GM21737 (cell line): ENCODE measurements around the gene UBAC2.
A peak's percentile ranks its signal among the peaks of the same experiment; 100 is the strongest.

Experiments used
- ATAC-seq: cut with Tn5 transposase; IDR thresholded peaks from one replicate; pipeline ENCODE4 v1.9.1; 2021; ENCODE audit warnings: mild to moderate bottlenecking, moderate library complexity; ENCODE audit not compliant: unreplicated experiment

Gene UBAC2

DNA sequence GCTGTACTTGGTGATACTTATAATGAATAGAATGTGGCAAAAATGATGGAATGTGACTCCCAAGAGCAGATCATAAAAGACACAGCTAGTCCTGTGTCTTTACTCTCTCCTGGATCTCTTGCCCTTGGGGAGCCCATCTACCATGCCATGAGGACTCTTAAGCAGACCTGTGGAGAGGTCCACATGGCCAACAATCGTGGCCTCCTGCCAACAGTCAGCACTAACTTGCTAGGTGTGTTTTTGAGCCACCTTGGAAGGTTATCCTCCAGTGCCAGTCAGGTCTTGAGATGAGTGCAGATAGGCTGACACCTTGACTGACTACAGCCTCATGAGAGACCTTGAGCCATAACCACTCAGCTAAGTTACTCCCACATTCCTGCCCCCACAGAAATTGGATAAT lies 128.8 kb downstream of the UBAC2 start:
- no peak for ATAC-seq

DNA sequence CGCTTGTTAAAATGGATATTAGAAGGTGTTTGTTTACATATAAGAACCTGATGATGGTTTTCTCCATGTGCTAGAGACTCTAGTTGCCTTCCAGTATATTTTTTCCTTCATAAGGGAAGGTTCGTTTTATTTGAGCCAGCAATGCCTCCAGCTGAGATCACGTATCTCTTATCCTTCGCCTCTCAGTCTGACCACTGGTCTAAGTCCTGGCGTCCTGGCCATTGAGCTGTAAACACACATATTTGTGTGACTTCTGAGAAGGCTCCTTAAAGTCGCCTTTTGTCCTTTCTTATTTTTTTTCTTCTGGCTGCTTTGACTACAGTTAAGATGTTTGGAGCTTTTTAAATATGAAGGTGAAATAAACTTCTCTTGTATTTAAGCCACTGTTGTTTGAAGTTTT lies 130.3 kb downstream of the UBAC2 start:
- no peak for ATAC-seq

DNA sequence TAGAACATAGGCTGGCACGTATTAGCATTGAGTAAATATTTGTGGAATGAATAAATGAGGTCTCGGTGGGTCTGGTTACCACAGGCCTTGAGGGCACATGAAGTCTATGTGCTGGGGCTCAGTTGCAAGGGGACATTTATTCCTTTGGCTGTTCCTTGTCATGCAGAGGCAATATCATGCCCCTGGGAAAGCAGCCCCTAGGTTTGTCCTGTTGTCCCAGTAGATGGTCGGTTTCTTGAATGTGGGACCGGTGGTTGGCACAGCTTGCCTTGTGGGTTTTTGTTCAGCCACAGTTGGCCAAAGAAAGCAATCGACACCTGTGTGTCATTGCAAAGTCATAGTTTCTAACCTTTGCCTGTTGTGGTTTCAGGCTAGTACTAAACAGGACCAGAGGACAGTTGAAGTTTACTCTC lies 131.2 kb downstream of the UBAC2 start:
- peak; percentile 66 for ATAC-seq

DNA sequence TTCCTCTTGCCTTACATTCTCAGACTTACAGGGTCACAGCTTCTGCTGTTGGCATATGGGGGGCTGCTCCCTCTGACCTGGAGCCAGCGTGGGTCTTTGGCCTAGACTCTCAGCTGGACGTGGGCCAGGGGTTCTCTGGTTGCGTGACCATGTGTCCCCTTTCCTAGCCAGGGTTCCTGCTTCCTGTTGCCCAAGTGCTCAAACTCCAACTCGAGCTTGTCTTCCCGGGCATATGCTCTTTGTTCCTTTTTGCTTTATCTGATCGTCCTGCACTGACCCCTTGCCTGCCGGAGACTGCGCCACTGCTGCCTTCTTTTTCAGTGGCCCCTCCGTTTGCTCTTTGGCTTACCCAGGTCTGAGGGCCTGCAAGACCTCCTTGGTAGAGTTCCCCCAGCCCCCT lies 131.8 kb downstream of the UBAC2 start:
- ATAC-seq = no peak

DNA sequence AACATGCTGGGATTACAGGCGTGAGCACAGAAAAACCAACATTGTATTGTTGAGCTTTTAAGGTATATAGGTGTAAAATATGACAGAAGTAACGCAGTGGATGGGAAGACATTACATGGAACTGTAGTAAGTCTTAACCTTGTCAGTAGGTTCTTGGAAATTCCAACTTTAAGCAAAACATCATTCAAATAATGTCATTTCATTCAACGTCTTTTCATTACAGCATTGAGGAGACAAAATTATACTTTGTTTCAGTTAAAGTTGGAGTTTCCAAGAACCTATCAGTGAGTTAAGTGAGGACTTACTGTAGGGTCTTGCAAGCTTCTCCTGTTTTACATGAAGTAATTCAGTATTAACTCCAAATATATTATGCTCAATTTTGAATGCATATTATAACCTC lies 133.6 kb downstream of the UBAC2 start:
- no peak for ATAC-seq

DNA sequence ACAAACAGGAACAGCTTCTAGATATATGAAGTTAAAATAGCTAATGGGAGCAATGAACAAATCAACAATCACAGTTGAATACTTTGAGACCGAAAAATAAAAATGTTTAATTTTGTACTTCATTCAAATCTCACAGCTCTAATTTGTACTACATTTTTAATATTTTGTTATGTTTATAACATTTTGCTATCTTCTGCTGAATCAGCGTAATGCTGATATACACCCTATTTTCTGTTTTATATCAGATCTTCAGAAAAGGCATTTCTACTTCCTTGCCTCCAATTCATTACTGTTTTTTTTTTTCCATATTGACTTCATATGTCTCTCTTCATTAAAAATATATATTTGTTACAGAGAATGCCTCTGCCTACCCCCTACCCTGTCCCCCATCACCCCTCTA lies 134.4 kb downstream of the UBAC2 start:
- ATAC-seq = no peak

DNA sequence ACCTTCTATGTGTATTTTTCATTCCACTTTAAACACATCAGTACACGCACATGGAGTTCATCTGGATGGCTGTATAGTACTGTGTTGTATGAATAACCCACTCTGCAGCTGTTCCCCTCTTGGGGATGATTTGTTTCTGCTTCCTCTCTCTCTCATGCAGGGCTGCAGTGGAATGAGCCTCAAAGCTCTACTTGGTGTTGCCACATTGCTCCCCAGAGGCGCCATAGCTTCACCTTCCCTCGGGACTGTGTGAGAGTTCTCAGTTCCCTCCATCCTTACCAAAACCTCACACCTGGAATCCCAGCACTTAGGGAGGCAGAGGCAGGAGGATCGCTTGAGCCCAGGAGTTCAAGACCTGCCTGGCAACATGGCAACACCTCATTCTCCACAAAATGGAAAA lies 134.9 kb downstream of the UBAC2 start:
- ATAC-seq = peak; percentile 70

DNA sequence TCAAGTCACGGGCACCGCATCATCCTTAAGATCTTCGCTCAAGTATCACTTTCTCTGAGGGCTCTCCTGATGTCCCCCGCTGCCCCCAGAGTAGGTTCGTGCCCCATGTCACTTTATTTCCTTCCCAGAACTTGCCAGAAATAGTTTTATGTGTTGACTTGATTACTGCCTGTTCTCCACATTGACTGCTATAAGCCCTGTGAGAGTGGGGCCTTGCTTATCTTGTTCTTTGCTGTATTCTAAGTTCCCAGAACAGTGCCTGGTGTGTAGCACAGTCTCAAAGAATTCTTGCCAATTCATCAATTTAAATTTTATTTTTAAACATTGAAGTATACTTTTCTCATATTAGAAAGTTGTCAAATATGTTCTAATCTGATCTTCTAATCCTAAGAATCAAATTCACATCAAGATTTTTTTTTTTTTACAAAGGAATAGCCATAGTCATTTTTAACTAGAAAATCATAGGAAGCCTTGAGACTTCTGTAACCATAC lies 138.6 kb downstream of the UBAC2 start:
- ATAC-seq = no peak

DNA sequence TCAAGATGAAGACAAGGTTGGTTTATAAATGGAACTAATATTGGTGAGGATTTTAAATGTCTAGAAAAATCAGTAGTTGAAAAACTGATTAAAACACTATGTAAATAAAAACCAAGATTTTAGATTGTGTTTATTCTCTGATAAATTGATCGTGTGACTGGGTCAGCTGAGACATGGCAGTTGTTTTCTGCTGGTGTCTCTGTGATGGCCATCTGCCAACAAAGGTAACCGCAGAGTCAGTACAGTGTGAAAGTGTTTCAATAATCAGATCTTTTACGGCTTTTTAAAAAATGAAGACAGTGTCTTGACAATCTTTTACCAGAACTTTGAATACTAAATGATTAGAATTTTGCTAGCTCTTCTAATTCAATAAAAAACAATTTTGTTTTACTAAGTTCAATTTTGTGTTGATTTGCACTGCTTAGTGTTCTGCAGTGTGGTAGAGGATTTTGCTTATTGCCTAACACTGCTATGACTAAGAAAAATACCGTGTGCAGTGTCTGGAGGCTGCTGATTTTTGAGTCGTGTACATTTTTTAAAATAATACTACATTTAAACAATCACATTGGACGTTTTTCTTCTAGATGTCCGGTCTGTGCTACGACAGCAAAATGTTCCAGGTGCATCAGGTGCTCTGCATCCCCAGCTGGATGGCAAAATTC lies 139.2 kb downstream of the UBAC2 start:
- no peak for ATAC-seq

DNA sequence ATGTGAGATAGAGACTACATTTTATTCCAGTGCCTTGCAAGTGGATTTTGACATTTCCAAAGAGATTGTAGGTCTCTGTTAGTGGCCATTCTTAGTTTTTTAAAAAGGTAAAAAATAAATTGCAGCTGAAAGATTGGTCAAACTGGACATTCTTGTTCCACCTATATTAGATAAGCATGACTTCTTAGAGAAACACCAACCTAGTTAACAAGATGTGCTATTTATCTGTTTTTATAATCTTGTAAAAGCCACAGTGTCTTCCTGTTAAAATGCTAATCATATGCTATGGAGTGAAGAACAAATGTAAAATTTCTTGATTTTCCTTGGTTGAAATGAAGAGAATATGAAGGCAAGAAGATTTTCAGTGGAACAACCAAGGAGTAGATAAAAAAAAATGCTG lies 140.0 kb downstream of the UBAC2 start:
- ATAC-seq = no peak

DNA sequence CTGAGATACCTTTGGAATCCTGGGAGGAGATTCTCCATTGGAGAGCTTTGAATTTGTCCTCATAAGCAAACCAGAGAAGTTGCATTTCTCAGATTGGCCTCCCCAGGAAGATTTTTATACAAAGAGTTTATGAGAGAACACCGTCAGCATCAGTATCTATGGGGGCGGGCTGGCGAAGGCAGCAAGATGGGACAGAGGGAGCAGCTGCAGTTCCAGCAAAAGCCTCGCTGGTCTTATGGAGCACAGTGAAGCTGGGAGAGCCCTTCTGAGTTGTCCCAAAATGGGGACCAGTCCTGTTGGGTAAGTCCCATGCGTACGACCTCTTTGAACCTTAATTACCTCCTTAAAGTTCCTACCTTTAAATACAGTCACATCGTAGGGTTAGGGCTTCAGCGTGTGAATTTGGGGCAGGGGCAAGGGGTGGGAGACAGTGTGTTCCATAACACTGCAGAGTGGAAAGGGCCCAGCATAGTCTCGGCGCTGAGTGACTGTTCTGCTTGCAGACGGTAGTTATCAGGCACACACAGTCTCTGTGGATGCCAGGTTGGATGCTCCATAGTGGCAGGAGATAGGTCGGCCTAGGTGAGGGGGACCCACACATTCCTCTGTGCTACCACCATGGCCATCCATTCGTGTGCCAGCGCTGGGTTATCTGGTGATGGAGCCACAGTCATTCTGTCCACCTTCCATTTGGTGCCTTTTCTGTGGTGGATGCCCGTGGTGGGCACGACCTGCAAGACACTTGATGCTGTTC lies 141.5 kb downstream of the UBAC2 start:
- ATAC-seq = no peak

DNA sequence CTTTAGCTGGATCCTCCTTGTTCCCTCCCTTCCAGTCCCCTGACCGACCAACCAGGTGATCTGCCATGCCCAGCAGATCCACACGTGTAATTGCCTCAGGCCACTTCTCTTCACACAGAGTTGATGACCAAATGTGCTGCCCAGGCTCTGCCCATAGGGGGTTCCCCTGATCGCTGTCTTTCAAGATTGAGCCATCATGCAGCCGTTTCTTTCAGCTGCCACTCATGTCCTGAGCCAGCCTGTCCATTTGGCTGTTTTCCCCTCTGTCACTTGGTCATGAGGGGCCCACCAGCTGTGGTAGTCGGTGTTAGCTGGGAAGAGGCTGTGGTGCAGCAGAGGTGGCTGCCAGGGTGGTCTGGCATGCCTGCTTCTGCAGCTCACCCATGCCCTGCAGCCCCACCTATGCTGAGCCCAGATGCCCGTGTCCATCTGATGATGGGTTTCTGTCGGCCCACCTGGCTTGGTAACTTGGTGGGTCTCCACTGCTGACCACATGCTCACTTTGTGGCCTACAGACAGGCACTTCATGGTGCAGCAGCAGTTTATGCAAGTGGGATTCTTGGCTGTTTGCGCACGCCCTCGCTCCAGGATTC lies 142.2 kb downstream of the UBAC2 start:
- ATAC-seq = no peak

DNA sequence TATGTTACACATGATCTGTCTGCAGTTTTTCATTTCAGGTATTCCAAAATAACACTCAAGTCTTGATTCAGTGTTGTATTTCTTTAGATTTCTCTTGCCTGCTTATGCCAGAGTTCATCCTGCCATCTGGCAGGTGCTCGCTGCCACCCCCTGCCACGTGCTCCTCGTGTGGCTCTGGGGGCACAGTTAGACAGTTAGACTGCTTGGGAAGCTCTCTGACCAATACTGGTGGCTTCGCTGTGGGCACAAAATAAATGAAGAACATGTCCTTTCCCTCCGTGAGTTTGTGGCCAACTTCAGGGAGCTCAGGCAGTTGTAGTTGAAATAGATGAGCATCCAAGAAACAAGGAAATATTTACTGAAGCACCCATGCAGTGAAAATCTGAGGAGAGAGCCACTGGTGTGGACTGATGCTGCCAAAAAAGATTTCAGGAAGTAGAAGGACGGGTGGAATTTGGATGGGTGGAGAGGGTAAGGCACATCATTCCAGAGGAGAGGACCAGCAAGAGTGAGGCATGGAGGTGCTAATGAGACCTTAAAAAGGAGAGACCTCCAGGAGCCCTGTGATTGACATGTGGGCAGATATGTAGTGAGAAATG lies 144.1 kb downstream of the UBAC2 start:
- ATAC-seq = no peak

DNA sequence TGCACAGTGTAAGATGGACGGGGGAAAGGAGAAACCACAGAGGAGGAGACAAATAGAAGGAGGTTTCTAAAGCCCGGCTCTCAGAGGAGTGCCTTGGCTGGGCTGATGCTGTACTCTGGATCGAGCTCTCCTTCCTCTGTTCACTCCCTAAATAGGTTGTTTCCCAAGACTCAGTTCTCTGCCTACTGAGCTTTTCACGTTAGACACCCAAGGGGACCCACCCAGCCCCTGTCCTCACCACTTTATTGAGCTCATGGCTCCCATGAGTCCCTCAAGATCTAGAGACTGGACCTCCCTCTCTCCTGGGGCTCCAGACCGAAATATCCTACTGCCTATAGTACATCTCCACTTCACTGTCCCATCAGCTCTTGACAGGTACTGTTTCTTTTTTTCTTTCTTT lies 144.7 kb downstream of the UBAC2 start:
- no peak for ATAC-seq

DNA sequence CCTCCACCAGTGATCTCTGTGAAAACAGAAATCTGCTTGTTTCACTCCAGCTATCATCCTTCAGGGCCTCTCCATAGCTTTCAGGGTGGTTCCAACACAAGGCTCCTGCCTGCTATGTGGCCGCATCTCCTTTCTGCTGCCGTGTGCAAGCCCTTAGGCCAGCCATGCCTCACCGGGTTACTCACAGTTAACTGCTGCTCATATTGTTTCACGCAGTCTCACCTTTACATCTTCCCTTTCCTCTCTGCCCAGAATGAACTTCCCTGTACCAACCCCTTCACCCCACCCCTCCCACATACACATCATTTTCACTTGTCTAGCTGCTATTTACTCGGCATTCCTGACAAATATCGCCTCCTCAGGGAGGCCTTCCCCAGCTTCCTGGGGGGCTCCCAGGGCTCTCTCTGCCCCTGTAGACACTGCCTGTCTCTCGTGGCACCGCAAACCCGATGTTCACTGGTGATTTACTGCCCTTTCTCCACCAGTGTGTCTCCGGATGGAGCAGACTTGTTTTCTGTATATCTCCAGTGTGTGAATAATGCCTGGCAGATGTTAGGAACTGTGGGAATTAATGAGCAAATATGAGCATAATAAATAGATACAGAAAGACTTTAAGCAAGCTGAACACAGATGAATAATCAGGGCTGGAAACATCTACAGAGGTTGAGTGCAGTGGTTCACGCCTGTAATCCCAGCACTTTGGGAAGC lies 145.8 kb downstream of the UBAC2 start:
- no peak for ATAC-seq

DNA sequence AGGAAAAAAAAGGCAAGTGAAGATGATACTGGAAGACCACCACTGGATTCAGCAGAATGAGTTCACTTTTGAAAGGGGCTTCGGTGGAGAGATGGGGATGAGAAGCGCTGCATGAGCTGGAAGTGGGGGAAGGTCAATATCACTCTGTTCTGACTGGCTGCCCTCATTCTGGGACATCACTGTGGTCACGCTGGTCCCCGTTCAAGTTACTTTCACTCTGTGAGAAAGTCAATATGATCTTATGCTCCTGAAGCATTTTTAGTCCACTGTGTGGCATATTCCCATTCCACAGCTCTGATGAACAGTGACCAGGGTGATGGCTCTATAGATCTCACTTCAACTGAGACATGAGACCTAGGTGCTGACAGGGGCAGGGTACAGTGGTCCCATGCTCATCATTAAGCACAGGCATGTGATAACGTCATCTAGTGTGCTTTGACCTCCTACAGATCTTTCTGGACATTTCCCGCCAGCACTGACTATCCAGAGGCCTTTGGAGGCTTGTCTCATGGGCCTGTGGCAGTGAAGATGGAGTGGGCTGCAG lies 146.8 kb downstream of the UBAC2 start:
- no peak for ATAC-seq

DNA sequence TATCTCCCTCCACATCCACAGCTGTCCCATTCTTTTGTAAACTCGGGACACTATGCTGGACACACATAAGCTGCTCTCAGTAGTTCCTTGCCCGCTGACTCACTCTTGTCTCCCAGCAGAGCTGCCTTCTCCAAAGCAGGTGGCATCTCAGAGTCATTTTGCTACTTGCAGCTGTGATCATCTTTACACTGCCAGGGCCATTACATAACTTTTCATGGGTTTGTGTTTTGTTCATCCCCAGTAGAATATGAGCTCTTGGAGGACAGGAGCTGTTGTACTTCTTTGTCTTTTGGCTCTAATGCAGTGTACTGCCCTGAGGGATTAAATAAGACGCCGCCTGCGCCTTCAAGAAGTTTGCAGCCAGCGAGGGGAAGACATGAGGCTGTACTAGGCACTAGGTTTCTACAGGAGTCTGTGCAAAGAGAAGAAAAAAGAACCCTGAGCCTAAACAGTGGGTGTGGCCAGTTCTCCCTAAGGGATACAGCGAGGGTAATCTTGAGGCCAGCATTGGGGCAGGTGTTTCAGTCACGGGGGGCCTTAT lies 147.3 kb downstream of the UBAC2 start:
- ATAC-seq = peak; percentile 49

DNA sequence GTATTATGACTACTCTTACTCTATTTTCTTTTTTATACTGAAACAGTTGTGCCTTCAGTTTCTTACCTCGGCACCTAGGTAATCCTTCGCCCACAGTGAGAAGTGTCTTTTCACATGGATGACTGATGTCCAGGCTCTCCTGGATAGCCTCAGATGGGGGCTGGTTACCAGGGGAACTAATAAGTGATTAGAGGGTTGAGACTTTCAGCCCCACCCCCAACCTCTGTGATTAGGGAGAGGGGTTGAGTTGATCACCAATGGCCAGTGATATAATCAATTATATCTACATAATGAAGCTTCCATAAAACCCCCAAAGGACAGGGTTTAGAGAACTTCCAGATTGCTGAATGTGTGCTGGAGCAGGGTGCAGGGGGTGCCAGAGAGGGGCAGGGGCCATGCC lies 149.5 kb downstream of the UBAC2 start:
- no peak for ATAC-seq

DNA sequence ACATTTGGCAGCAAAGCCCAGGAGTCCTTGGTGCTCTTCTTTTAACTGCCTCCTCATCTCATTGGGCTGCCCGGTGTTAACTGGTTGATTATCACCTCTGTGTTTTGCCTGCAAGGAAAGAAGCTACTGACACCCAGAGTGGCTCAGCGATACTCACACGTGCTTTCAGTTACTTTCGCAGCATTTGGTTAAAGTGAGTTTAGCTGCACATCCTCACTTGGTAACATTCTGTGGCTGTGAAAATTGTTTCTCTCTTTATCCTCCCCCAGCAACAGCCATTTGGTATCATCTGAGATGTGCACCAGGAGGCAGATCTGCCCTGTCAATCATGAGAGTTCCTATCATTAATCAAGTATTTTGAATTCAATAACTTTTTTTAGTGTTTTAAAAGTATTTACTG lies 151.1 kb downstream of the UBAC2 start:
- no peak for ATAC-seq

DNA sequence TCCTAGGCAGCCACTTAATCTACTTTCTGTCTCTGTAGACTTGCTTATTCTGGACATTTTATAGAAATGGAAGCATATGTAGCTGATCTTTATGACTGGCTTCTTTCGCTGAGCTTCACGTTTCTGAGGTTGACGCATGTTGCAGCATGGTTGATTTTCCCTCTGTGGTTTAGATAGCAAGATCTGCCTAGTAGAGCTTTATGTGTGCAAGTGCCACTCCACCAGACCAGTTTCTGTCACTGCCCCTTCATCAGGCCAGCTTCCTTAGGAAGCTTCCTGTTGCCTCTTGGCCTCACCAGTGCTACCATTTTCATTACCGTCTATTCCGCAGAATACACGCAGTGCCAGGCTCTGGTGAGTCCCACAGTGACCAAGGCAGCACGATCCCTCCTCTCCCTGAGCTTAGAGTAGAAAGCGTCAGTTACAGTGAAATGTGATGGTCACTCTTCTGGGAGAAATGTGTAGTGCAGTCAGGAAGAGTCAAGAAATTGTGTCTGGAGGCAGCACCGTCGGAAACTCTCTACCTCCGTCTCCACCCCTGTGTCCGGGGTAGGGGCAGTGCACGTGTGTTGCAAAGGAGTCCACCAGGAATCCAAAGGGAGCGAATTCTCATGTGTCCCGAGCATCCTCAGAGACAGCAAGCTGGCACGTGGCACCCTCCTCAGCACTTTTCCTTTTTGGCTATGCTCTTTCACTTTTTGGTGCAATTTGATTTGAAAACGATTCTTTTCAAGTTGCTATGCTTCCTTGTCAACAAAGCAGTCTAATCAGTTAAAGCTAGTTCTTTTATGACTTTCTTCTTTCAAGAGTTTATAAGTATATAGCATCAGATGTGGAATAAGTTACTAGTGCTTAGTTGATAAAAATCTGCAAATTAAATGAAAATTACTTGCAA lies 151.9 kb downstream of the UBAC2 start:
- no peak for ATAC-seq
